SU-DHL-6 (cell line): ENCODE measurements around the gene HRC.

ENCODE experiments used
- CTCF ChIP-seq: fragments of 200-600 bp; sonication (generic); IDR thresholded peaks from one replicate; pipeline ENCODE4 v1.5.1; 2017; ENCODE audit warnings: antibody characterized with exemption, mild to moderate bottlenecking, low read length, moderate library complexity; ENCODE audit not compliant: insufficient read depth, poor library complexity, severe bottlenecking
- EZH2phosphoT487 ChIP-seq: fragments of 200-600 bp; sonication (generic), shearing (Covaris generic); conservative IDR thresholded peaks from 2 replicates; pipeline ENCODE4 v1.6.1; 2018; ENCODE audit warnings: mild to moderate bottlenecking, antibody characterized with exemption, low read length, moderate library complexity, mixed read lengths

GRCh38 chr19:49194408-49194807, 39.2 kb upstream of the HRC start:
- TF ChIP-seq CTCF (no peak), EZH2phosphoT487 (no peak)
